Muscle of leg (tissue), 11 donors: ENCODE measurements around the gene BRF1. TPM values are rescaled to one million over a fixed set of nuclear protein-coding genes. Genes with fewer than 3 reads are reported as not detected.

ENCODE experiments used
- DNase-seq: peaks from one replicate; pipeline ENCODE4 v3.0.0; 2013
- H3K27ac ChIP-seq: one replicate; pipeline ENCODE4 v1.5.1; 2013; ENCODE audit warnings: mild to moderate bottlenecking, low read length, control low read depth
- H3K27me3 ChIP-seq: one replicate; pipeline ENCODE4 v1.6.1; 2013; ENCODE audit warnings: low read length; ENCODE audit not compliant: control insufficient read depth, insufficient read depth
- H3K36me3 ChIP-seq: one replicate; pipeline ENCODE4 v1.6.1; 2013; ENCODE audit warnings: low read length; ENCODE audit not compliant: control insufficient read depth, insufficient read depth
- H3K4me1 ChIP-seq: one replicate; pipeline ENCODE4 v1.6.1; 2013; ENCODE audit warnings: low read length; ENCODE audit not compliant: control insufficient read depth, insufficient read depth
- H3K4me3 ChIP-seq: one replicate; pipeline ENCODE4 v1.5.1; 2013; ENCODE audit warnings: low read length, control low read depth
- H3K9me3 ChIP-seq: replicated peaks from 2 replicates; pipeline ENCODE4 v1.6.1; 2013; ENCODE audit warnings: low read depth, low read length; ENCODE audit not compliant: control insufficient read depth
- WGBS: methylation state at CpG from one replicate; pipeline ENCODE4 v1.1.5; 2013; ENCODE audit warnings: missing lambda C conversion rate; ENCODE audit not compliant: insufficient coverage; 5-methylcytosine and 5-hydroxymethylcytosine counted together
- polyA plus RNA-seq, 8 donors: library from polyadenylated mRNA; unstranded; fragments of 120-200 nt; gene quantifications; one replicate each; pipeline versions ENCODE4 v1.2.1 to v1.2.3, GENCODE V29; 2013; ENCODE audit warnings: inconsistent platforms in 1 of 8, low replicate concordance in 1 of 8; ENCODE audit not compliant: insufficient read length in 8 of 8, insufficient read depth in 1 of 8
- total RNA-seq: library from RNA; stranded (reverse); fragments of 120-200 nt; gene quantifications from one replicate; pipeline ENCODE4 v1.2.4, GENCODE V29; 2013

BRF1 gene
- total and polyA plus RNA-seq, 9 donors, result 25.3 to 31.3 (median 28.1) TPM

- WGBS, result 100% methylated on average over 1 of the region's 4 CpGs
- Histone ChIP-seq H3K9me3 (no peaks in the 10 kb centered on the region), H3K4me3 (no peak overlapping the region), H3K27me3 (no peaks in the 10 kb centered on the region), H3K4me1 (peaks cover 61% of the 10 kb centered on the region), H3K36me3 (peaks cover 64% of the 10 kb centered on the region), H3K27ac (no peak overlapping the region)
- no peak for DNase-seq
Observed at GRCh38 chr14:105250986-105251385, 49.8 kb downstream of the BRF1 start.

GRCh38 chr14:105250008-105250366 lies 50.8 kb downstream of the BRF1 start:
- 95% methylated on average over 14 of the region's 16 CpGs for WGBS
- Histone ChIP-seq H3K4me3 (no peak overlapping the region), H3K27ac (no peak overlapping the region), H3K36me3 (peaks cover 56% of the 10 kb centered on the region), H3K9me3 (no peaks in the 10 kb centered on the region), H3K4me1 (peaks cover 53% of the 10 kb centered on the region), H3K27me3 (no peaks in the 10 kb centered on the region)
- no peak for DNase-seq

GRCh38 chr14:105249182-105250007 lies 51.4 kb downstream of the BRF1 start:
- H3K4me1 ChIP-seq, result peaks cover 47% of the 10 kb centered on the region
- H3K36me3 ChIP-seq, result peaks cover 57% of the 10 kb centered on the region
- no peak overlapping the region for H3K27ac ChIP-seq
- peak overlapping the region; percentile 38 for H3K4me3 ChIP-seq
- H3K9me3 ChIP-seq, result no peaks in the 10 kb centered on the region
- DNase-seq, result peak; percentile 32
- H3K27me3 ChIP-seq, result no peaks in the 10 kb centered on the region
- WGBS, result 31% methylated on average over 59 of the region's 62 CpGs

DNA sequence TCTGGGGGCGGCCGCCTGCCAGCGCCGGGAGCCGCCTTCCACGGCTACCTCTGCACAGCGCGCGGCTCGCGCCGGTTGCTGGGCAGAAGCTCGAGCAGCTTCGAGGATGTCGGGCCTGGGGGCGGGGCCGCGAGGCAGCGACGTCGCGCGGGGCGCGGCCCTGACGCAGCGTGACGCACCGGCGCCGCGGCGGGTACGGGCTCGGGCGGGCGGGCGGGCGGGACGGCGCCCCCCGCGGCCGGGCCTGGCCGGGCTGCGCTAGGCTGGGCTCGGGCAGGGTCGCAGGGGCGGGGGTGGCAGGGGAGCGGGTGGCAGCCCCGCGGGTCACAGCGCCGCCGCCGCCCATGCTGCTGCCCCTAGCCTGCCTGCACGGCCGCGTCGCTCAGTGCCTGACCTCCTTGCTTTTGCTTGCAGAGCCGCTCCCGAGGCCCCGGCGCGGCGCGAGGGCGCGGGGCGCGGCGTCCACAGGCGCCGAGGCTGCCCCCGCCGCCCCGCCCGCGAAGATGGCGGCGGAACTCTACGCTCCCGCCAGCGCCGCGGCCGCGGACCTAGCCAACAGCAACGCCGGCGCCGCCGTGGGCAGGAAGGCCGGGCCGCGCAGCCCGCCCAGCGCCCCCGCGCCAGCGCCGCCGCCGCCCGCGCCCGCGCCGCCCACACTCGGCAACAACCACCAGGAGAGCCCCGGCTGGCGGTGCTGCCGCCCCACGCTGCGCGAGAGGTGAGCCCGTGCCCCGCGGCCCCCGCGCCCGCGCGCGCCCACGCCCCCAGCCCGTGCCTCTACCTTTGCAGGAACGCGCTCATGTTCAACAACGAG lies 52.2 kb downstream of the BRF1 start, which contains the start of gene BTBD6:
Gene BTBD6, plus strand, starts transcription at position 166 of the 814 bp plus-strand sequence. Its CDS starts 179 bp downstream, at position 345.
- peak; percentile 94 for DNase-seq
- Histone ChIP-seq H3K36me3 (peaks cover 61% of the 10 kb centered on the region), H3K4me3 (peak within 1 kb of the TSS; percentile 58), H3K27me3 (no peaks in the 10 kb centered on the region), H3K4me1 (peaks cover 45% of the 10 kb centered on the region), H3K9me3 (no peaks in the 10 kb centered on the region), H3K27ac (peak within 1 kb of the TSS; percentile 29)
- WGBS, result under 1% methylated on average over 130 of the region's 130 CpGs

DNA sequence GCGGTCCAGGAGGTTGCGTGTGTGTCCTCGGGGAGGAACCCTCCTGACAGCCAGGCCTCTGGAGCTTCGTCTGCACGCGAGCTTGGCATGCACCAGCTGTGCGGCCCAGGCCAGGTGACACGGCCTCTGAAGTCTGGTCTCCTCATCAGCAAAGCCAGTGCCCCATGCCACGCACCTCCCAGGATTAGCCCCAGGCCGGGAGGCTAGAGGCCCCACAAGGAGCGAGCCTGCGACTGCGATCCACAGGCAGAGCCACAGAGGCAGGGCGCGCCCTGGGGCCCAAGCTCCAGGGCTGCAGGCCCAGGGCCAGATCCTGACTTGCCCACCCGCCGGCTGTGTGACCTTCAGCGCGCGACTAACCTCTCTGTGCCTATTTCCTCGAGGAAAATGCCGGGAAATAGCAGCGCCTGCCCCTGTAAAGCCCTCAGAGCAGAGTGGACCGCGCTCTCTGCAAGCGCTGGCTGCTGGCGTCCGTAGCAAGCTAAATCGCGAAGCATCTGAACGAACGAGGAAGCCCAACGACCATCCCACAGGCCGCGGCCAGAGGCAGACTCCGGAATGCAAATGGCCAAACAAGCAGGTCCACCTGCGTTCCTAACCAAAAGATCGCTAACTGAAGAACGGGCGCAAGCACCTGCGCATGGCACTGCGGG lies 53.0 kb downstream of the BRF1 start:
- Histone ChIP-seq H3K36me3 (peaks cover 56% of the 10 kb centered on the region), H3K27me3 (no peaks in the 10 kb centered on the region), H3K9me3 (no peaks in the 10 kb centered on the region), H3K27ac (peak overlapping the region; percentile 29), H3K4me3 (peak overlapping the region; percentile 58), H3K4me1 (peaks cover 41% of the 10 kb centered on the region)
- peak; percentile 26 for DNase-seq
- 31% methylated on average over 42 of the region's 42 CpGs for WGBS

- DNase-seq, result no peak
- H3K4me1 ChIP-seq, result peaks cover 41% of the 10 kb centered on the region
- peaks cover 48% of the 10 kb centered on the region for H3K36me3 ChIP-seq
- no peaks in the 10 kb centered on the region for H3K27me3 ChIP-seq
- H3K4me3 ChIP-seq, result no peak overlapping the region
- 79% methylated on average over 9 of the region's 16 CpGs for WGBS
- no peaks in the 10 kb centered on the region for H3K9me3 ChIP-seq
- no peak overlapping the region for H3K27ac ChIP-seq
Observed at GRCh38 chr14:105247026-105247425, 53.8 kb downstream of the BRF1 start.

DNA sequence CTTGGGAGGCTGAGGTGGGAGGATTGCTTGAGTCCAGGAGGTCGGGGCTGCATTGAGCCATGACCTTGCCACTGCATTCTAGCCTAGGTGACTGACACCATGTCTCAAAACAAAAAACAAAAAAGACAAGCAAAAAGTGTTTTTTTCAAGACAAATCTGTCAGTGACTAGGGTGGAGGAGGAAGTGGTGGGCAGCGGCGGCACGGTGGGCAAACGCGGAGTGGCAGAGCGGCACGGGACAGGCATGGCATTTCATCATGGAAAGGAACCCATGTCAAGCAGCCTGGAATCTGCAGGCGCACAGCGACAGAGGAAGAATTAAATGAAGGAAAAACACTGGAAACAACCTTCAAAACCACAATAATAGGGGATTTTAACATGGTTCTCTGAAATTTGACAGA lies 56.5 kb downstream of the BRF1 start:
- WGBS, result 95% methylated on average over 7 of the region's 10 CpGs
- no peak overlapping the region for H3K4me3 ChIP-seq

DNA sequence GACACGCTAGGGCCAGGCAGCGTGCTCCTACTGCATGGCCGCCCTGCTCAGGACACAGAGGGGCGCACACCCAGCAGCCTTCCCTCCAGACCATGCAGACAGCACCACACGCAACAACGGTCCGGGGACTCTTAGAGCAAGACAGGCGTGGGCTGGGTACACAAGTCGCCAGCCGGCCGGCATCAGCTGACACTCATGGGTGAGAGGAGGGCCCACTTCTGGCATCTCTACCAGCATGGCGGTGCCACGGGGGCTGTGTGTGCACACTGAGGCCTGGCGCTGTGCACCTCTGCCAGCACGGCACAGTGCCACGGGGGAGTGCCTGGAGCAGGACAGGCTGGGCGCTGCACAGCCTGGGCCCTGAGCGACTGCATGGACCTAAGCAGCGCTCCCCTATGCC lies 59.2 kb downstream of the BRF1 start:
- H3K27ac ChIP-seq, result no peak overlapping the region
- no peaks in the 10 kb centered on the region for H3K9me3 ChIP-seq
- no peak for DNase-seq
- H3K27me3 ChIP-seq, result no peaks in the 10 kb centered on the region
- H3K36me3 ChIP-seq, result peaks cover 25% of the 10 kb centered on the region
- no peak overlapping the region for H3K4me3 ChIP-seq
- H3K4me1 ChIP-seq, result peaks cover 2% of the 10 kb centered on the region
- WGBS, result 95% methylated on average over 19 of the region's 19 CpGs

More for the DNA sequence above, 56.5 kb downstream of the BRF1 start:
- Histone ChIP-seq H3K9me3 (no peaks in the 10 kb centered on the region), H3K36me3 (peaks cover 32% of the 10 kb centered on the region), H3K4me1 (peaks cover 20% of the 10 kb centered on the region), H3K27ac (no peak overlapping the region), H3K27me3 (no peaks in the 10 kb centered on the region)
- DNase-seq, result no peak

GRCh38 chr14:105240811-105241576 lies 59.8 kb downstream of the BRF1 start:
- Histone ChIP-seq H3K9me3 (no peaks in the 10 kb centered on the region), H3K4me1 (no peaks in the 10 kb centered on the region), H3K27me3 (no peaks in the 10 kb centered on the region), H3K27ac (no peak overlapping the region), H3K36me3 (peaks cover 21% of the 10 kb centered on the region), H3K4me3 (no peak overlapping the region)
- 96% methylated on average over 26 of the region's 31 CpGs for WGBS
- no peak for DNase-seq
